Measurements from ENCODE around the gene TECPR2.

DNA sequence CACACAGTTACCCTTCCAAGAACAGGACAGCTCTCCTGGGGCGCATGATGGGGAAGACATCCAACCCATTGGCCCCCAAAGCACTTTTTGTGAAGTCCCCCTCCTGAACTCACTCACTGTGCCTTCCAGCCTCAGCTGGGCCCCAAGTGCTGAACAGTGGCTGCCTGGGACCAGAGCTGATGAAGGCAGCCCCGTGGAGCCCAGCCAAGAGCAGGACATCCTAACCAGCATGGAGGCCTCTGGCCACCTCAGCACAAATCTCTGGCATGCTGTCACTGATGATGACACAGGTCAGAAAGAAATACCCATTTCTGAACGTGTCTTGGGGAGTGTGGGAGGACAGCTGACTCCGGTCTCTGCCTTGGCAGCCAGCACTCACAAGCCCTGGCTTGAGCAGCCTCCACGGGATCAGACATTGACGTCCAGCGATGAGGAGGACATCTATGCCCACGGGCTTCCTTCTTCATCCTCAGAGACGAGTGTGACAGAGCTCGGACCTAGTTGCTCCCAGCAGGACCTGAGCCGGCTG is 72.0 kb downstream of the TECPR2 start:
- TF ChIP-seq, protein P1, sequence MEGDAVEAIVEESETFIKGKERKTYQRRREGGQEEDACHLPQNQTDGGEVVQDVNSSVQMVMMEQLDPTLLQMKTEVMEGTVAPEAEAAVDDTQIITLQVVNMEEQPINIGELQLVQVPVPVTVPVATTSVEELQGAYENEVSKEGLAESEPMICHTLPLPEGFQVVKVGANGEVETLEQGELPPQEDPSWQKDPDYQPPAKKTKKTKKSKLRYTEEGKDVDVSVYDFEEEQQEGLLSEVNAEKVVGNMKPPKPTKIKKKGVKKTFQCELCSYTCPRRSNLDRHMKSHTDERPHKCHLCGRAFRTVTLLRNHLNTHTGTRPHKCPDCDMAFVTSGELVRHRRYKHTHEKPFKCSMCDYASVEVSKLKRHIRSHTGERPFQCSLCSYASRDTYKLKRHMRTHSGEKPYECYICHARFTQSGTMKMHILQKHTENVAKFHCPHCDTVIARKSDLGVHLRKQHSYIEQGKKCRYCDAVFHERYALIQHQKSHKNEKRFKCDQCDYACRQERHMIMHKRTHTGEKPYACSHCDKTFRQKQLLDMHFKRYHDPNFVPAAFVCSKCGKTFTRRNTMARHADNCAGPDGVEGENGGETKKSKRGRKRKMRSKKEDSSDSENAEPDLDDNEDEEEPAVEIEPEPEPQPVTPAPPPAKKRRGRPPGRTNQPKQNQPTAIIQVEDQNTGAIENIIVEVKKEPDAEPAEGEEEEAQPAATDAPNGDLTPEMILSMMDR (IDR thresholded peaks at IDR 0.05): no peak
- no peak for TF ChIP-seq POLR2A (IDR thresholded peaks at IDR 0.05)
